ENCODE measurements around the gene ZNF768. TPM values are rescaled to one million over a fixed set of nuclear protein-coding genes. Genes with fewer than 3 reads are reported as not detected.

Gene ZNF768
- total and polyA plus RNA-seq, 2 of the 13 experiments (the other 11 are each of a cell fraction or from before 2014, with no cell fraction given), result 26.7 to 34.4 TPM

DNA sequence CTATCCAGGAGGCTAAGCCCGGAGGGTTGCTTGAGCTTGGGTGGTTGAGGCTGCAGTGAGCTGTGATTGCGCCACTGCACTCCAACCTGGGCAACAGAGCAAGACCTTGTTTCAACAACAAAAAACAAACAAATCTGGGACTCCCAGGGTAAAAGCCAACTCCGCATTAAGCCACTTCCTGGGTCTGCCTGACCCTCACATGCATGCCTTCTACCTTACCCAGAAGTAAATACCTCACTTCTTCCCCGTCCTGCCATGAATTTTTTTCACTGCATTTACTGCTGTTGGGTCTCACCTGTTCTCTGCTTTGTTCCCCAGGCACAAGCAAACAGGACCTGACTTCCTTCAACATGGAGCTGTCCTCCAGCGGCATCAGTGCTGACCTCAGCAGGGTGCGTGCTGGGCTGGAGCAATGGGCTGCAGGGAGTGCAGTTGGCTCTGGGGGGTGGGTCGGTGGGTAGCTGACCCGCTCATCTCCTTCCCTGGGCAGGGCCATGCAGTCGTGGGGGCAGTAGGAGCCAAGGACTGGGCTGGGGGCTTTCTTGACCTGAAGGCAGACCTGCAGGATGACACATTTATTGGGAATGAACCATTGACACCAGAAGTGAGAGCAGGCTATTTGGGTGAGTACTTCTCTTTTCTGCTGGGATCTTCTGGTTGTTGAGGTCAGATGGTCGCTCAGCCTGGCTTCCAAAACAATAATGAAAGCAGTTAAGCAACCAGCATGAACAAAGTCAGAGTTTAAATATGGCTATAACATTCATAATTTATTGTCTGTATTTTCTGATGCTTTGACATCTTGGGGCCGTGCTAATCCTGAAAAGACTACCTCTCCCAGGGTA lies 37.4 kb downstream of the ZNF768 start (continued):
- TF ChIP-seq, protein P1, sequence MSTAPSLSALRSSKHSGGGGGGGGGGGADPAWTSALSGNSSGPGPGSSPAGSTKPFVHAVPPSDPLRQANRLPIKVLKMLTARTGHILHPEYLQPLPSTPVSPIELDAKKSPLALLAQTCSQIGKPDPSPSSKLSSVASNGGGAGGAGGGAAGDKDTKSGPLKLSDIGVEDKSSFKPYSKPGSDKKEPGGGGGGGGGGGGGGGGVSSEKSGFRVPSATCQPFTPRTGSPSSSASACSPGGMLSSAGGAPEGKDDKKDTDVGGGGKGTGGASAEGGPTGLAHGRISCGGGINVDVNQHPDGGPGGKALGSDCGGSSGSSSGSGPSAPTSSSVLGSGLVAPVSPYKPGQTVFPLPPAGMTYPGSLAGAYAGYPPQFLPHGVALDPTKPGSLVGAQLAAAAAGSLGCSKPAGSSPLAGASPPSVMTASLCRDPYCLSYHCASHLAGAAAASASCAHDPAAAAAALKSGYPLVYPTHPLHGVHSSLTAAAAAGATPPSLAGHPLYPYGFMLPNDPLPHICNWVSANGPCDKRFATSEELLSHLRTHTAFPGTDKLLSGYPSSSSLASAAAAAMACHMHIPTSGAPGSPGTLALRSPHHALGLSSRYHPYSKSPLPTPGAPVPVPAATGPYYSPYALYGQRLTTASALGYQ (CRISPR knock-in tag; IDR thresholded peaks at IDR 0.05), result peak; percentile 71; the same call in 1 of the 2 replicates
- TF ChIP-seq POLR2G (IDR thresholded peaks at IDR 0.05; ENCODE audit: low read depth, low read length) (no peak), MTF2 (CRISPR knock-in tag; IDR thresholded peaks at IDR 0.05; ENCODE audit: borderline replicate concordance) (0 out of 2 replicates have a peak, but pooled peaks have one; percentile 45), FOXJ3 (CRISPR knock-in tag; IDR thresholded peaks at IDR 0.05; ENCODE audit: borderline replicate concordance) (peak; percentile 60; the same call in 1 of the 2 replicates), ZBTB42 (CRISPR knock-in tag; IDR thresholded peaks at IDR 0.05) (no peak), CREM (IDR thresholded peaks at IDR 0.05) (no peak), CREM (CRISPR knock-in tag; IDR thresholded peaks at IDR 0.05) (no peak), ZNF670 (CRISPR knock-in tag; IDR thresholded peaks at IDR 0.05; ENCODE audit: borderline replicate concordance) (no peak), KDM2A (CRISPR knock-in tag; IDR thresholded peaks at IDR 0.05; ENCODE audit: borderline replicate concordance, low read depth) (no peak; the same call in 1 of the 2 replicates), POGZ (CRISPR knock-in tag; IDR thresholded peaks at IDR 0.05) (peak; percentile 84), ZNF468 (CRISPR knock-in tag; IDR thresholded peaks at IDR 0.05) (no peak), ELF3 (CRISPR knock-in tag; IDR thresholded peaks at IDR 0.05) (peak; percentile 94), ZC3H4 (CRISPR knock-in tag; IDR thresholded peaks at IDR 0.05; ENCODE audit: borderline replicate concordance) (no peak), TBX2 (CRISPR knock-in tag; IDR thresholded peaks at IDR 0.05; ENCODE audit: borderline replicate concordance) (peak; percentile 70; the same call in 1 of the 2 replicates), ZFP41 (CRISPR knock-in tag; IDR thresholded peaks at IDR 0.05; ENCODE audit: borderline replicate concordance) (no peak), NCOA2 (CRISPR knock-in tag; IDR thresholded peaks at IDR 0.05) (peak; percentile 54; the same call in 1 of the 2 replicates), FOXA3 (CRISPR knock-in tag; IDR thresholded peaks at IDR 0.05) (peak; percentile 86), SSRP1 (CRISPR knock-in tag; IDR thresholded peaks at IDR 0.05) (no peak), ZNF703 (CRISPR knock-in tag; IDR thresholded peaks at IDR 0.05; ENCODE audit: borderline replicate concordance) (no peak), MYC (CRISPR knock-in tag; IDR thresholded peaks at IDR 0.05; ENCODE audit: borderline replicate concordance) (peak; percentile 53; the same call in 1 of the 2 replicates), ISX (CRISPR knock-in tag; conservative IDR thresholded peaks at IDR 0.05) (no peak), ZNF274 (CRISPR knock-in tag; IDR thresholded peaks at IDR 0.05) (peak; percentile 35; the same call in 1 of the 2 replicates), NKX3-1 (CRISPR knock-in tag; IDR thresholded peaks at IDR 0.05) (no peak), NR2F6 (IDR thresholded peaks at IDR 0.05) (peak; percentile 51), NR2F6 (CRISPR knock-in tag; IDR thresholded peaks at IDR 0.05) (peak; percentile 62), DMAP1 (CRISPR knock-in tag; IDR thresholded peaks at IDR 0.05) (0 out of 2 replicates have a peak, but pooled peaks have one; percentile 34), ZNF547 (CRISPR knock-in tag; IDR thresholded peaks at IDR 0.05) (0 out of 2 replicates have a peak, but pooled peaks have one; percentile 56)
- TF ChIP-seq, protein P2, sequence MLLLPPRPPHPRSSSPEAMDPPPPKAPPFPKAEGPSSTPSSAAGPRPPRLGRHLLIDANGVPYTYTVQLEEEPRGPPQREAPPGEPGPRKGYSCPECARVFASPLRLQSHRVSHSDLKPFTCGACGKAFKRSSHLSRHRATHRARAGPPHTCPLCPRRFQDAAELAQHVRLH (CRISPR knock-in tag; IDR thresholded peaks at IDR 0.05; ENCODE audit: borderline replicate concordance, low read depth), result peak; percentile 62; the same call in 1 of the 2 replicates
- TF ChIP-seq, protein P3, sequence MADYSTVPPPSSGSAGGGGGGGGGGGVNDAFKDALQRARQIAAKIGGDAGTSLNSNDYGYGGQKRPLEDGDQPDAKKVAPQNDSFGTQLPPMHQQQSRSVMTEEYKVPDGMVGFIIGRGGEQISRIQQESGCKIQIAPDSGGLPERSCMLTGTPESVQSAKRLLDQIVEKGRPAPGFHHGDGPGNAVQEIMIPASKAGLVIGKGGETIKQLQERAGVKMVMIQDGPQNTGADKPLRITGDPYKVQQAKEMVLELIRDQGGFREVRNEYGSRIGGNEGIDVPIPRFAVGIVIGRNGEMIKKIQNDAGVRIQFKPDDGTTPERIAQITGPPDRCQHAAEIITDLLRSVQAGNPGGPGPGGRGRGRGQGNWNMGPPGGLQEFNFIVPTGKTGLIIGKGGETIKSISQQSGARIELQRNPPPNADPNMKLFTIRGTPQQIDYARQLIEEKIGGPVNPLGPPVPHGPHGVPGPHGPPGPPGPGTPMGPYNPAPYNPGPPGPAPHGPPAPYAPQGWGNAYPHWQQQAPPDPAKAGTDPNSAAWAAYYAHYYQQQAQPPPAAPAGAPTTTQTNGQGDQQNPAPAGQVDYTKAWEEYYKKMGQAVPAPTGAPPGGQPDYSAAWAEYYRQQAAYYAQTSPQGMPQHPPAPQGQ (CRISPR knock-in tag; IDR thresholded peaks at IDR 0.05; ENCODE audit: borderline replicate concordance), result no peak

All from HepG2 (cell line).